ENCODE results near the gene MPDZ.

DNA sequence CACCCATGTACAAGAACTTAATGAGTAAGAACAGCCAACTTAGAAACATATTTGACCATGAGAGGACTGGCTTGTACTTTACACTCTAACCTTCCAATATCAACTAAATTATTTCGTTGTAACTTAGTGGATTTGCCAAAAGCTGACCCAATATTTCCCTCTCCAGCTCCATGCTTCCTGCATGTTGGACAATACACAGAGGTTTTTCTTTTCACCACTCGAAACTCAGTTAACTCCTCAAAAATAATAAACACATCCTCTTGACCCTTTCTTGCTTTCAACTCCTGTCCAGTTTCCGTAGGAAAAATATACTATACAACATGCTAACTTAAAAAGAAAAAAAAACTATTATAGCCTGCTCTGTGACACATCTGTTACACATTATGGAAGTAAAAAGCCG lies 188.9 kb downstream of the MPDZ start:
- TF ChIP-seq POLR2A (IDR thresholded peaks at IDR 0.05) (no peak), CTCF (IDR thresholded peaks at IDR 0.05 in 4 of 5, conservative IDR thresholded peaks at IDR 0.05 in 1 of 5) (no peak)

Data from gastrocnemius medialis (tissue), 4 donors.